Measurements from ENCODE around the gene ZIC2.

DNA sequence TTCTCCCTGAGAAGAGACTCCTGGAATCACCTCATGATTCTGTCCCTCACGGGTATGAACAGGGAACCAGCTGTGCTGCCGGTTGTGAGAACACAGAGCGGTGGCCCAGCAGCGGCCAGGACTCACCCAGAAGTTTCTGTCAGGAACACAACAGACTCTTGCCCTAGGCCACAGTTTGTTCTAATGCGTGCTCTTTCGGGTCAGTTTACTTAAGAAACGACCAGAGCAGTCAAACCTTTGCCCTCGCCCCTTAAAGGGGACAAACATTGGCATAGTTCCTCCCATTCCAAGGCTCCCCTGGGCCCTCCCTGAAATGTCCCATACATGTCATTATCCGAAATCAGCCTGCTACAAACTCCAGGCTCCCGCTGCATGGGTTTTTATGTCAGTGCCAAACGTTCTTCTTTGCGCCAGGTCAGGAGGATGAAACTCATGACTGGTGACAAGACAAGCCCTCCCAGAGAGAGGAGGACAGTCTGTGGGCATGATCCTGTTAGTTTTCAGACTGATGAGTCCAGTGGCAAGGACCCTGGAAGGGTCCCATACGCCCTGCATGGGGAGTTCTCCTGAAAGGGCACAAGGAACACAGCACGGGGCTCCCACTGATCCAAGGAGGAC, 28.3 kb upstream of the ZIC2 start:
- TF ChIP-seq, protein P1, sequence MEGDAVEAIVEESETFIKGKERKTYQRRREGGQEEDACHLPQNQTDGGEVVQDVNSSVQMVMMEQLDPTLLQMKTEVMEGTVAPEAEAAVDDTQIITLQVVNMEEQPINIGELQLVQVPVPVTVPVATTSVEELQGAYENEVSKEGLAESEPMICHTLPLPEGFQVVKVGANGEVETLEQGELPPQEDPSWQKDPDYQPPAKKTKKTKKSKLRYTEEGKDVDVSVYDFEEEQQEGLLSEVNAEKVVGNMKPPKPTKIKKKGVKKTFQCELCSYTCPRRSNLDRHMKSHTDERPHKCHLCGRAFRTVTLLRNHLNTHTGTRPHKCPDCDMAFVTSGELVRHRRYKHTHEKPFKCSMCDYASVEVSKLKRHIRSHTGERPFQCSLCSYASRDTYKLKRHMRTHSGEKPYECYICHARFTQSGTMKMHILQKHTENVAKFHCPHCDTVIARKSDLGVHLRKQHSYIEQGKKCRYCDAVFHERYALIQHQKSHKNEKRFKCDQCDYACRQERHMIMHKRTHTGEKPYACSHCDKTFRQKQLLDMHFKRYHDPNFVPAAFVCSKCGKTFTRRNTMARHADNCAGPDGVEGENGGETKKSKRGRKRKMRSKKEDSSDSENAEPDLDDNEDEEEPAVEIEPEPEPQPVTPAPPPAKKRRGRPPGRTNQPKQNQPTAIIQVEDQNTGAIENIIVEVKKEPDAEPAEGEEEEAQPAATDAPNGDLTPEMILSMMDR (IDR thresholded peaks at IDR 0.05; ENCODE audit: poor library complexity, severe bottlenecking): no peak
- TF ChIP-seq POLR2AphosphoS5 (IDR thresholded peaks at IDR 0.05): no peak
- no peak for TF ChIP-seq EZH2 (IDR thresholded peaks at IDR 0.05; ENCODE audit: borderline replicate concordance, insufficient read depth, low read length, poor library complexity, severe bottlenecking)
- TF ChIP-seq, protein P2, sequence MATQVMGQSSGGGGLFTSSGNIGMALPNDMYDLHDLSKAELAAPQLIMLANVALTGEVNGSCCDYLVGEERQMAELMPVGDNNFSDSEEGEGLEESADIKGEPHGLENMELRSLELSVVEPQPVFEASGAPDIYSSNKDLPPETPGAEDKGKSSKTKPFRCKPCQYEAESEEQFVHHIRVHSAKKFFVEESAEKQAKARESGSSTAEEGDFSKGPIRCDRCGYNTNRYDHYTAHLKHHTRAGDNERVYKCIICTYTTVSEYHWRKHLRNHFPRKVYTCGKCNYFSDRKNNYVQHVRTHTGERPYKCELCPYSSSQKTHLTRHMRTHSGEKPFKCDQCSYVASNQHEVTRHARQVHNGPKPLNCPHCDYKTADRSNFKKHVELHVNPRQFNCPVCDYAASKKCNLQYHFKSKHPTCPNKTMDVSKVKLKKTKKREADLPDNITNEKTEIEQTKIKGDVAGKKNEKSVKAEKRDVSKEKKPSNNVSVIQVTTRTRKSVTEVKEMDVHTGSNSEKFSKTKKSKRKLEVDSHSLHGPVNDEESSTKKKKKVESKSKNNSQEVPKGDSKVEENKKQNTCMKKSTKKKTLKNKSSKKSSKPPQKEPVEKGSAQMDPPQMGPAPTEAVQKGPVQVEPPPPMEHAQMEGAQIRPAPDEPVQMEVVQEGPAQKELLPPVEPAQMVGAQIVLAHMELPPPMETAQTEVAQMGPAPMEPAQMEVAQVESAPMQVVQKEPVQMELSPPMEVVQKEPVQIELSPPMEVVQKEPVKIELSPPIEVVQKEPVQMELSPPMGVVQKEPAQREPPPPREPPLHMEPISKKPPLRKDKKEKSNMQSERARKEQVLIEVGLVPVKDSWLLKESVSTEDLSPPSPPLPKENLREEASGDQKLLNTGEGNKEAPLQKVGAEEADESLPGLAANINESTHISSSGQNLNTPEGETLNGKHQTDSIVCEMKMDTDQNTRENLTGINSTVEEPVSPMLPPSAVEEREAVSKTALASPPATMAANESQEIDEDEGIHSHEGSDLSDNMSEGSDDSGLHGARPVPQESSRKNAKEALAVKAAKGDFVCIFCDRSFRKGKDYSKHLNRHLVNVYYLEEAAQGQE (IDR thresholded peaks at IDR 0.05; ENCODE audit: borderline replicate concordance): no peak
- TF ChIP-seq MXI1 (conservative IDR thresholded peaks at IDR 0.05; ENCODE audit: poor library complexity, severe bottlenecking): no peak
- TF ChIP-seq RAD21 (conservative IDR thresholded peaks at IDR 0.05): no peak
- no peak for TF ChIP-seq SMC3 (conservative IDR thresholded peaks at IDR 0.05; ENCODE audit: poor library complexity)
